Spinal cord (tissue), 10 donors: Measurements from ENCODE around the gene RAB20. TPM values are rescaled to one million over a fixed set of nuclear protein-coding genes. Genes with fewer than 3 reads are reported as not detected.
A peak's percentile ranks its signal among the peaks of the same experiment; 100 is the strongest.

Source experiments
- DNase-seq, 6 donors: peaks; one replicate each; pipeline versions ENCODE4 v3.0.0 to v3.0.0-alpha.2; 2013 to 2015; ENCODE audit warnings: low spot score in 6 of 6, low read depth in 4 of 6
- H3K27ac ChIP-seq: one replicate; pipeline ENCODE4 v1.5.1; 2013; ENCODE audit warnings: low read depth, low read length, control low read depth
- H3K27me3 ChIP-seq: one replicate; pipeline ENCODE4 v1.6.1; 2013; ENCODE audit warnings: low read length; ENCODE audit not compliant: control insufficient read depth, insufficient read depth
- H3K36me3 ChIP-seq: one replicate; pipeline ENCODE4 v1.6.1; 2013; ENCODE audit warnings: low read length; ENCODE audit not compliant: control insufficient read depth, insufficient read depth
- H3K4me1 ChIP-seq: one replicate; pipeline ENCODE4 v1.6.1; 2013; ENCODE audit warnings: low read length; ENCODE audit not compliant: control insufficient read depth, insufficient read depth
- H3K4me3 ChIP-seq: one replicate; pipeline ENCODE4 v1.5.1; 2013; ENCODE audit warnings: low read depth, low read length, control low read depth
- H3K9me3 ChIP-seq: one replicate; pipeline ENCODE4 v1.6.1; 2013; ENCODE audit warnings: low read length; ENCODE audit not compliant: control insufficient read depth, insufficient read depth
- WGBS: methylation state at CpG from one replicate; pipeline ENCODE4 v1.1.5; 2013; ENCODE audit warnings: missing lambda C conversion rate; ENCODE audit not compliant: insufficient coverage; 5-methylcytosine and 5-hydroxymethylcytosine counted together
- polyA plus RNA-seq, 2 donors: library from polyadenylated mRNA; unstranded; fragments of 120-200 nt; gene quantifications; one replicate each; pipeline ENCODE4 v1.2.1, GENCODE V29; 2013; ENCODE audit not compliant: insufficient read length in 2 of 2
- total RNA-seq, 2 donors: library from RNA; depleted of rRNA in 1 of 2; stranded (reverse); fragments of 120-200 nt in 1 of 2; fragments of >200 nt in 1 of 2; gene quantifications; one replicate each; pipeline versions ENCODE4 v1.2.3 to v1.2.4, GENCODE V29; 2013 to 2014
- donor health status: healthy.

The RAB20 gene
- total and polyA plus RNA-seq, 4 donors: 2.6 to 8.3 (median 5.3) TPM

DNA sequence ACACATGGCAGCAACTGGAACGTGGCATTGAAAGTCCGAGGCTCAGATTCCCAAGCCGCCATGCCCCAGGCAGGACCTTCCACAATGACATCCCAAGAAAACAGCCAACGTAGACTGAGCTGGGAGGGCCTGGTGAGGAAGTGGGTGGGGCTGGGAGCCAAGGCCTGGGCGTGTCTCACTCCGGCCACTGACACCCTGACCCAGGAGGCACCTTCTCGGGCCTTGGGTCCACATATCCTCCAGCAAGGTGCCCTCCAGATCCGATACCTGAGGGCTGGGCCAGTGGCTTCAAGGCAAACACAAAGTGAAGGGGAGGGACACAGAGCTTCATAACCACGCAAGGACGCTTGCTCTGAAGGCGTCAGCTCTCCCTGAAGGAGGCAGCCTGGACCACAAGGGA, 43.0 kb downstream of the RAB20 start:
- Histone ChIP-seq H3K36me3 (no peaks in the 10 kb centered on the region), H3K27me3 (no peaks in the 10 kb centered on the region), H3K9me3 (no peaks in the 10 kb centered on the region), H3K4me3 (no peak overlapping the region), H3K4me1 (peaks cover 27% of the 10 kb centered on the region), H3K27ac (no peak overlapping the region)
- no peak for DNase-seq
- WGBS: 86% methylated on average over 9 of the region's 11 CpGs

DNA sequence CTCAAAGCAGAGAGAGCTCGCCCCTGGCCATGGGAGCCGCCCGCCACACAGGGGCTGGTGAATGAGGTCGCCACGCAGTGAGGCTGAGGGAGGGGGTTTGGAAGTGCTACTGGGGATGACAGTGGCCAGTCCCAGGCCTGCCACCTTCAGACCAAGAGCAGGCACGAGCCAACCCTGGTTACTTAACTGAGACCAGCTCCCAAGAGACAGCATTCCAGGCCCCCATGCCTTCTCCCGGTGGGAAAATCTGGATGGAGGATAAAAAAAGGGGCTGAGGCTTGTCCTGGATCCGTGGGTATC, 43.3 kb downstream of the RAB20 start:
- peaks cover 27% of the 10 kb centered on the region for H3K4me1 ChIP-seq
- H3K4me3 ChIP-seq: no peak overlapping the region
- H3K27me3 ChIP-seq: no peaks in the 10 kb centered on the region
- no peaks in the 10 kb centered on the region for H3K36me3 ChIP-seq
- 87% methylated on average over 7 of the region's 8 CpGs for WGBS
- H3K9me3 ChIP-seq: no peaks in the 10 kb centered on the region
- no peak overlapping the region for H3K27ac ChIP-seq
- DNase-seq: no peak

DNA sequence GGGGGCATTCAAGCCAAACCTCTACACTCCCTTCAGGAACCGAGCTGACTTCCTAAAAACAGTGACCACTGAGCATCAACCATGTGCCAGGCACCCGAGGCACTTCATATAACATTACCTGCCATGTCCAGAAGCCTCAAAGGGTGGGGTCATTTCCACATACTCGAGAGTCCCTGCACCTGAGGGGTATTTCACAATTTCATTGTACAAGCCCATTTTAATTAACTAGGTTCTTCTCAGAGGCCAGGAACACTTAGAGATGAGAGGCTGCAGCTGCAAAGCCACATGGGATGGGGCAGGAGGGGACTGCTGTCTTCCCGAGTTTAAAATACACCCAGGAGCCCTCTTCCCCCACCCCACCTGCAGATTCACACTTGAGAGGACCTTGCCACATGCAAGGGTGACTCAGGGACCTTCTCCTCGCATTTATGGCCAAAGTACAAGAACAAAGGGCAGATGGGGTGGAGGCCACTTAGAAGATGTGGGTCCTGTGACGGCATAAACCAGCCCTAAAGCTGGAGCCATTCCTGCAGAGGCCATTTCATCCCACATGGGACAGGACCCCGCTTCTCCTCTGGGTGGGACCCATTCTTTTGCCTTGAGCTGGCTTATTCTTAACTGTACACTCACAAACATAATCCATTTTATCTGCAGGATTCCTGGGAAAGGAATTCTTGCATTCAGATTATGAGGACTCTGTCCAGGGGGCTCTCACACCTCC, 43.9 kb downstream of the RAB20 start:
- Histone ChIP-seq H3K27ac (no peak overlapping the region), H3K4me3 (no peak overlapping the region), H3K27me3 (no peaks in the 10 kb centered on the region), H3K4me1 (peaks cover 25% of the 10 kb centered on the region), H3K36me3 (no peaks in the 10 kb centered on the region), H3K9me3 (no peaks in the 10 kb centered on the region)
- 68% methylated on average over 6 of the region's 7 CpGs for WGBS
- no peak for DNase-seq

DNA sequence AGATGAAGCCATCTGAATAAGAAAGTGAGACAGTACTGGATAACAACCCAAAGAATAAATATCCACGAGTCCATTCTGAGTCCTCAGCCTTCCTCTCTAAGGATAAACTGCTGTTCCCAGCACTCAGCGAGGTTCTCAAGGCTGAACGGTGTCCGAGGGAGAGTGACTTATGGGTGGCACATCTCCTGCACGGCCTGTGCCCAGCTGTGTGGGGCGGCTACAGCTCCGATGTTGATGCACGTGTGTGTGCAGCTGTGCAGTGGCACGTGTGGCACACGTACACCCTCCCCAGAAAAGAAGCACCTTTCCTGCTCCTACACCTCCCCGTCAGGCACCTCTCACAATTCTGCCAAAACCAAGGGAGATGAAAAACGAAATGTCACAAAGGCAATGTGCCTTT, 45.0 kb downstream of the RAB20 start:
- no peak for DNase-seq
- Histone ChIP-seq H3K4me3 (no peak overlapping the region), H3K27me3 (no peaks in the 10 kb centered on the region), H3K36me3 (peaks cover 11% of the 10 kb centered on the region), H3K27ac (no peak overlapping the region), H3K9me3 (no peaks in the 10 kb centered on the region), H3K4me1 (peaks cover 14% of the 10 kb centered on the region)
- 77% methylated on average over 11 of the region's 12 CpGs for WGBS

DNA sequence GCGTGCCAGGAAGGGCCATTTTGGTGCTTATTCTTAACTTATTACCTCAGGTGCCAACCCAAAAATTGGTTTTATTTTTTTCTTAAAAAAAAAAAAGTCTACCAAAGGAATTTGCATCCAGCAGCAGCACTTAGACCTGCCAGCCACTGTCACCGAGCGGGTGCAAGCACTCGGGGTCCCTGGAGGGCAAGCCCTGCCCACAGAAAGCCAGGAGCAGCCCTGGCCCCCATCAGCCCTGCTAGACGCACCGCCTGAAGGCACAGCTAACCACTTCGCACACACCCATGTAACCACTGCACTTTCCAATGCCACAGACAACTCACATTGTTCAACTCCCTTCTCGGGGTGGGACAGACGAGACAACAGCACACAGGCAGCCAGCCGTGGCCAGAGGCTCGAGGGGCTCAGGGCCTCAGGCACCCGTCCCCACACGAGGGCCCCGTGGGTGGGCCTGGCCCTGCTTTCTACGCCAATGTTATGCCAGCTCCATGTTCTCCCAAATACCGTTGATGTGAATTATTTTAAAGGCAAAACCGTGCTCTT, 49.3 kb downstream of the RAB20 start:
- Histone ChIP-seq H3K27me3 (no peaks in the 10 kb centered on the region), H3K4me1 (peaks cover 11% of the 10 kb centered on the region), H3K4me3 (no peak overlapping the region), H3K9me3 (no peaks in the 10 kb centered on the region), H3K36me3 (peaks cover 20% of the 10 kb centered on the region), H3K27ac (no peak overlapping the region)
- 81% methylated on average over 14 of the region's 17 CpGs for WGBS
- no peak for DNase-seq

DNA sequence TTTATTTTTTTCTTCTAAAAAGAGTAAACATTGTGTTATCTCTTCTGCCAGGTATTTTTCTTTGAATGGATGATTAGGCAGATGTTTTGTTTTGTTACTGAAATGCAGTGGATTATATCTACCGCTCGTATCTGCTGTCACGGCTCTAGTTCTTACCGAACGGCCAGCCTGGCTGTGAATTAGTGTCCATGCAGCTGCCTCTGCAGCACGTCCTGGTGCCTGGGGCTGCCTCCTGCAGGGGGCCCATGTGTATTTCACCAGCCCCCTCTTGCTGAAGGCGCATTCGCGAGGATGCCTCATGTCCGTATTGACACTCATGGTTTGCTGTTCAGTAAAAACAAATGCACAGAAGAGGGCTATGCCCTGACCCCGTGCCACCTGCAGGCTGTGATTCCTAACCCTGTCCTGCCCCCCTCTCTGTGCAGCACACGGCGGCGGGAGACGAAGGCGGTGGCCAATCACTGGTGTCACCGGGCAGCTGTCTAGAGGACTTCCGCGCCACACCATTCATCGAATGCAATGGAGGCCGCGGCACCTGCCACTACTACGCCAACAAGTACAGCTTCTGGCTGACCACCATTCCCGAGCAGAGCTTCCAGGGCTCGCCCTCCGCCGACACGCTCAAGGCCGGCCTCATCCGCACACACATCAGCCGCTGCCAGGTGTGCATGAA, 49.9 kb downstream of the RAB20 start:
- Histone ChIP-seq H3K4me3 (no peak overlapping the region), H3K27me3 (no peaks in the 10 kb centered on the region), H3K36me3 (peaks cover 20% of the 10 kb centered on the region), H3K9me3 (no peaks in the 10 kb centered on the region), H3K4me1 (peaks cover 16% of the 10 kb centered on the region), H3K27ac (no peak overlapping the region)
- DNase-seq: no peak
- 91% methylated on average over 29 of the region's 31 CpGs for WGBS

DNA sequence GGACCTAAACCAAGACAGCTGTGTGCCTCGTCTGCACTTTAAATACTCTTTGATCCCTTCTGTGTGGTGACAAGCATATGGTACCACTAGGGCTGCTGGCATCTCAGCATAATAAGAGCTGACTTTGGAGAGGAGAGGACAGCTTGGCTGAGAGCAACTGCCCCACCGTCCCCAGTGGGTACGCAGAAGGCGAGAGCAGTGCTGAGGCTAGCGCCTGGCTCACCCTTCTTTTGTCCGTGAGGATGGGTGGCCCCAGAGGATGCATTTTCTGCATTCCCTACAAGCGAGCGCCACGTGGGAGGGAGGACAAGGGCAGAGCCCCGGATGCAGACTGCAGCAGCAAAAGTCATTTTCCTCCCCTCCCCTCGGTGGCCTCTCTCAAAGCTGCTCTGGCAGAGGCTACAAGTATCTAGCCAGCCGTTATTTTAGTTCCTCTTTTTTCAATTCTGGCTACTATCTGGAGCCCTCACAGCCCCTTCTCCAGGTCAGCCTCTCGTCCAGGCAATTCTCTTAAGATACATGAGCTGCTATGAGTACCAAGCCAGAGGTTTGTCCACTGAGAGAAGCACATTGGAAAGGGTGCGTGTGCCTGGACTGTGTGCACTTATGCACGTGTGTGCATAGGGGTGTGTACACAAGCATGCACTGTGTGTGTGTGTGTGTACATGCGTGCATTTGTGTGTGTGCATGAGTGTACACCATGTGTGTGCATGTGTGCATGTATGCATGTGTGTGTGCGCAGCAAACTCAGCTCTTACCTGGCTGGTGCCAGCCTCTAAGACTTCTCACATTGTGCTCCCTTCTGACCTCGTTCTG, 51.3 kb downstream of the RAB20 start:
- Histone ChIP-seq H3K27ac (no peak overlapping the region), H3K4me1 (peaks cover 16% of the 10 kb centered on the region), H3K27me3 (no peaks in the 10 kb centered on the region), H3K4me3 (no peak overlapping the region), H3K36me3 (peaks cover 32% of the 10 kb centered on the region), H3K9me3 (no peaks in the 10 kb centered on the region)
- WGBS: 54% methylated on average over 15 of the region's 18 CpGs
- peak in 1 of 6 donors; percentile 14 for DNase-seq

DNA sequence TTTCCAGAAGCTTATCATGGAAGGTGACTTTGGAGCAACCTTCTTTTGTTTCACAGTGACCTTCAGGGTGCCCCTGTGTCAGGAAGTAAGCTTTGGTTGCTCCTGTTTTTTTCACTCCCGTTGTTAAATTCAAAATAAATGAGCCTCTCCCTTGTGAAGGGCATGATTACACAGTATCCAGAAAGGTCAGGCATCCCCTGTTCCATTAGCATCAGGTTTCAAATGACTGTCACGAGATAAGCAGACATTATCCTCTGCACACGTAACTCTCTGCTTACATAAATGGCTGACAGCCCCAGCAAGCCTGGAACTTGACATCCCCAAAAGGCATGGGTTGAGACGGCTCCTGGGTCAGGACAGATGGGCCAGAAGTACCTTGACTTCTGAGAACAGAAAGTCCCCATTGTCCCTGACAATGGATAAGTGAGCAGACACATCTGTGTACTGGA, 52.0 kb downstream of the RAB20 start:
- H3K27ac ChIP-seq: no peak overlapping the region
- no peak for DNase-seq
- H3K4me1 ChIP-seq: peaks cover 16% of the 10 kb centered on the region
- H3K9me3 ChIP-seq: no peaks in the 10 kb centered on the region
- H3K4me3 ChIP-seq: no peak overlapping the region
- H3K36me3 ChIP-seq: peaks cover 32% of the 10 kb centered on the region
- no peaks in the 10 kb centered on the region for H3K27me3 ChIP-seq
- 62% methylated on average over 4 of the region's 4 CpGs for WGBS

DNA sequence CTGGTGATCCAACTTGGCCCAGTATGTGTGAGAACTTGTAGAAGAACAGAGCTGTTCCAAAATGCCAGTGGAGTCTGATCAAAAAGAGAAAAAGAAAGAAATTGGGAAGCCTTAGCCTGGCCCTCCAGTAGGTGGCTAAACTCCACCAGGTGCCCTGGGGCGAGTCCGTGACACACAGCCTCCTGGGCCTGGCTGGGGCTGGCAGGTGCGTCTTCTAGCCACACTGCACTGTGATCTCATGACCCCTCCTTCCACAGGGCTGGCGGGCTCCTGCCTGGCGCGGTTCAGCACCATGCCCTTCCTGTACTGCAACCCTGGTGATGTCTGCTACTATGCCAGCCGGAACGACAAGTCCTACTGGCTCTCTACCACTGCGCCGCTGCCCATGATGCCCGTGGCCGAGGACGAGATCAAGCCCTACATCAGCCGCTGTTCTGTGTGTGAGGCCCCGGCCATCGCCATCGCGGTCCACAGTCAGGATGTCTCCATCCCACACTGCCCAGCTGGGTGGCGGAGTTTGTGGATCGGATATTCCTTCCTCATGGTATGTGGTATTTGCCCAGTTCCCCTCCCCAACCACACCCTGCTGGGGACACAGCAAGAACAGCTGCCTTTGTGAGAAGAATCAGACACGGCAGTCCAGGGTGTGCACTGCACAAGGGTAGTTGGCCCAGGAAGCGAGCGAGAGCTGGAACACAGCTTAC, 53.7 kb downstream of the RAB20 start:
- Histone ChIP-seq H3K27me3 (no peaks in the 10 kb centered on the region), H3K27ac (no peak overlapping the region), H3K36me3 (peaks cover 45% of the 10 kb centered on the region), H3K4me3 (no peak overlapping the region), H3K9me3 (no peaks in the 10 kb centered on the region), H3K4me1 (peaks cover 18% of the 10 kb centered on the region)
- no peak for DNase-seq
- 93% methylated on average over 23 of the region's 23 CpGs for WGBS
